Heart right ventricle (tissue), 16 donors: ENCODE measurements around the gene SLC39A11. TPM values are rescaled to one million over a fixed set of nuclear protein-coding genes. Genes with fewer than 3 reads are reported as not detected.

Experiments
- ATAC-seq, 8 donors: fragments of 200-7000 bp; cut with Tn5 transposase; one replicate each; pipeline ENCODE4 v1.9.1; 2020; ENCODE audit warnings: mild to moderate bottlenecking in 8 of 8, moderate library complexity in 8 of 8, moderate number of reproducible peaks in 1 of 8
- DNase-seq, 2 donors: peaks; one replicate each; pipeline ENCODE4 v3.0.0-alpha.2; 2020
- H3K27ac ChIP-seq, 10 donors: fragments of 200-600 bp; sonication (generic) in 2 of 10; one replicate each; pipeline versions ENCODE4 v1.5.0 to v1.8.0; 2020 to 2022; ENCODE audit warnings: mild to moderate bottlenecking in 3 of 10
- H3K27me3 ChIP-seq, 7 donors: fragments of 200-600 bp; one replicate each; pipeline ENCODE4 v1.8.0; 2021 to 2022; ENCODE audit warnings: mild to moderate bottlenecking in 2 of 7
- H3K36me3 ChIP-seq, 9 donors: fragments of 200-600 bp; sonication (generic) in 1 of 9; one replicate each; pipeline versions ENCODE4 v1.5.0 to v1.8.0; 2020 to 2022; ENCODE audit warnings: mild to moderate bottlenecking in 2 of 9
- H3K4me1 ChIP-seq, 9 donors: fragments of 200-600 bp; sonication (generic) in 1 of 9; one replicate each; pipeline versions ENCODE4 v1.5.0 to v1.8.0; 2020 to 2022; ENCODE audit warnings: mild to moderate bottlenecking in 4 of 9
- H3K4me3 ChIP-seq, 10 donors: fragments of 200-600 bp; sonication (generic) in 2 of 10; one replicate each; pipeline versions ENCODE4 v1.5.0 to v1.8.0; 2020 to 2022; ENCODE audit warnings: mild to moderate bottlenecking in 7 of 10, moderate library complexity in 2 of 10
- H3K9me3 ChIP-seq, 11 donors: fragments of 200-600 bp in 10 of 11; sonication (generic) in 2 of 11; one replicate each; pipeline versions ENCODE4 v1.5.0 to v1.8.0; 2013 to 2022; ENCODE audit warnings: mild to moderate bottlenecking in 2 of 11, control low read depth in 1 of 11, moderate library complexity in 1 of 11
- CTCF ChIP-seq, 9 donors: fragments of 200-600 bp; sonication (generic) in 2 of 9; IDR thresholded peaks; one replicate each; pipeline versions ENCODE4 v1.5.0 to v1.8.0; 2021 to 2022; ENCODE audit warnings: antibody characterized with exemption in 9 of 9, mild to moderate bottlenecking in 5 of 9, moderate library complexity in 1 of 9
- WGBS, 2 donors: extraction: QIAGEN DNeasy Blood & Tissue Kit; methylation state at CpG; one replicate each; pipeline ENCODE4 v1.1.7; 2013; ENCODE audit warnings: inconsistent platforms in 1 of 2; 5-methylcytosine and 5-hydroxymethylcytosine counted together
- intact Hi-C, 10 donors: fragments of 100-400 bp; cut with DNase I; formaldehyde crosslinking; loops; one replicate each; pipeline versions ENCODE4 v1.11.1 to v1.14.2; 2022
- polyA plus RNA-seq, 2 donors: library from polyadenylated mRNA; stranded (reverse); fragments of 200-250 nt; gene quantifications; one replicate each; pipeline ENCODE4 v1.2.3, GENCODE V29; 2013
- total RNA-seq, 10 donors: library from RNA; stranded (reverse); fragmentation: NEBNext Ultra II Directional in 3 of 10; extraction: Animal tissue kit (Norgen Biotek cat#: 25700) in 3 of 10; gene quantifications; one replicate each; pipeline versions ENCODE4 v1.2.1 to v1.2.4, GENCODE V29; 2021 to 2023
- donor health status: Arrhythmogenic right ventricular cardiomyopathy.
- donor health status: ischemic (EF 13 %, LVEDD 7.1; RV severe dilation, severe dysfunction).
- donor health status: healthy with polysubstance abuse.
- donor health status: DM: no; HTN: yes; CAD: no.
- donor health status: DM: no; HTN: no; CAD: no.
- donor health status: ischemic (EF 25% LVEDD 6.9; RV normal size, moderate dysfunction).
- donor health status: ischemic (EF 25% LVEDD 5.7; RV mildly dilated, moderate dysfunction).
- donor health status: healthy.
- donor health status: DM: yes; HTN: yes; CAD: no.
- donor health status: Ischemic cardiomyopathy.
- donor health status: ischemic (EF 35%, LVEDD 5.7; RV mildly dilated, moderate dysfunction).
- donor health status: nonischemic (EF 11% LVEDD 7.7; RV severe dilation, severe dysfunction).
- donor health status: DM: yes; HTN: yes; CAD: no.
- donor health status: PGD.
- donor health status: ischemic (EF 29% LVEDD 5.4; RV normal size, mild dysfunction).
- donor health status: nonischemic (EF 23%, LVEDD 6.1; RV moderate dilation, normal function).

The SLC39A11 gene
- total and polyA plus RNA-seq, 12 donors: 2.4 to 11.3 (median 6.4) TPM

- Histone ChIP-seq H3K36me3 (no peaks in the 10 kb centered on the region), H3K27ac (no peak overlapping the region), H3K4me1 (no peaks in the 10 kb centered on the region), H3K9me3 (no peaks in the 10 kb centered on the region), H3K4me3 (no peak overlapping the region), H3K27me3 (no peaks in the 10 kb centered on the region)
- 85 to 90% methylated on average over 8 of the region's 8 CpGs for WGBS, 2 donors
- DNase-seq (no peak), ATAC-seq (peak in 1 of 8 donors; percentile 25)
- TF ChIP-seq CTCF (IDR thresholded peaks at IDR 0.05): no peak
- intact Hi-C loops: no loop called here
These were observed 137.9 kb downstream of the SLC39A11 start for GRCh38 chr17:72954579-72954978.

GRCh38 chr17:72953621-72954020 lies 138.9 kb downstream of the SLC39A11 start:
- no peak for DNase-seq
- H3K36me3 ChIP-seq: no peaks in the 10 kb centered on the region
- H3K27ac ChIP-seq: no peak overlapping the region
- H3K9me3 ChIP-seq: no peaks in the 10 kb centered on the region
- H3K4me1 ChIP-seq: no peaks in the 10 kb centered on the region
- 93% methylated on average over 11 of the region's 11 CpGs for WGBS, 2 donors
- intact Hi-C loops: no loop called here
- no peaks in the 10 kb centered on the region for H3K27me3 ChIP-seq
- H3K4me3 ChIP-seq: no peak overlapping the region
- no peak for TF ChIP-seq CTCF (IDR thresholded peaks at IDR 0.05)
- ATAC-seq: no peak

- DNase-seq (no peak), ATAC-seq (no peak)
- H3K27me3 ChIP-seq: no peaks in the 10 kb centered on the region
- intact Hi-C loops: no loop called here
- no peaks in the 10 kb centered on the region for H3K4me1 ChIP-seq
- TF ChIP-seq CTCF (IDR thresholded peaks at IDR 0.05): no peak
- no peaks in the 10 kb centered on the region for H3K9me3 ChIP-seq
- H3K27ac ChIP-seq: no peak overlapping the region
- WGBS, 2 donors: 83 to 85% methylated on average over 10 of the region's 10 CpGs
- H3K36me3 ChIP-seq: no peaks in the 10 kb centered on the region
- H3K4me3 ChIP-seq: no peak overlapping the region
These were observed 139.7 kb downstream of the SLC39A11 start for GRCh38 chr17:72952641-72953315.

GRCh38 chr17:72952220-72952619 lies 140.3 kb downstream of the SLC39A11 start:
- intact Hi-C loops: no loop called here
- Histone ChIP-seq H3K4me1 (no peaks in the 10 kb centered on the region), H3K36me3 (no peaks in the 10 kb centered on the region), H3K4me3 (no peak overlapping the region), H3K27me3 (no peaks in the 10 kb centered on the region), H3K9me3 (no peaks in the 10 kb centered on the region), H3K27ac (no peak overlapping the region)
- TF ChIP-seq CTCF (IDR thresholded peaks at IDR 0.05): no peak
- WGBS, 2 donors: 69 to 70% methylated on average over 5 of the region's 5 CpGs
- ATAC-seq (no peak), DNase-seq (no peak)
